HG03457 (cell line): Measurements from ENCODE around the gene ADM2.

Experiments
- ATAC-seq: cut with Tn5 transposase; IDR thresholded peaks from one replicate; pipeline ENCODE4 v1.9.1; 2021; ENCODE audit warnings: moderate number of reproducible peaks; ENCODE audit not compliant: unreplicated experiment

Gene ADM2

GRCh38 chr22:50523806-50524675 lies 42.7 kb downstream of the ADM2 start:
- no peak for ATAC-seq

DNA sequence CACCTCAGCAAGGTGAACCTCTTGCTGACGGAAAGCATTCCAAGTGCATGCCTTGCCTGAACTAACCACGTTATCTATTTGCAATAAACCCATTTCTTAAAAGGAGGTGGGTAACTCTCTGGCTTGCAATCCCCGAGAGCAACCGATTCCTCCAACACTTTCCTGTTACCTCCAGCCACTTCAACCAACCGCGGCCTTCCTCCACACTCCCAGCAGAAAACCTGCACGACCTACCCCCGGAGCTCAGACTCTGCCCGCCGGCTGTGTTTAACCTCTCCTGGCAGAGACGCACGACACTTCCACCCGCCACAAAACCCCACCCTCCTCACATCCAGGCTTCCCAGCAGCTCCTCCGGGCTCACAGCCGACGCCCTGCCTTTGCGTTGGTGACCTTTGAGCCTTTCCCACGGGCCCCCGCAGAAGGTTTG lies 43.3 kb downstream of the ADM2 start:
- no peak for ATAC-seq

DNA sequence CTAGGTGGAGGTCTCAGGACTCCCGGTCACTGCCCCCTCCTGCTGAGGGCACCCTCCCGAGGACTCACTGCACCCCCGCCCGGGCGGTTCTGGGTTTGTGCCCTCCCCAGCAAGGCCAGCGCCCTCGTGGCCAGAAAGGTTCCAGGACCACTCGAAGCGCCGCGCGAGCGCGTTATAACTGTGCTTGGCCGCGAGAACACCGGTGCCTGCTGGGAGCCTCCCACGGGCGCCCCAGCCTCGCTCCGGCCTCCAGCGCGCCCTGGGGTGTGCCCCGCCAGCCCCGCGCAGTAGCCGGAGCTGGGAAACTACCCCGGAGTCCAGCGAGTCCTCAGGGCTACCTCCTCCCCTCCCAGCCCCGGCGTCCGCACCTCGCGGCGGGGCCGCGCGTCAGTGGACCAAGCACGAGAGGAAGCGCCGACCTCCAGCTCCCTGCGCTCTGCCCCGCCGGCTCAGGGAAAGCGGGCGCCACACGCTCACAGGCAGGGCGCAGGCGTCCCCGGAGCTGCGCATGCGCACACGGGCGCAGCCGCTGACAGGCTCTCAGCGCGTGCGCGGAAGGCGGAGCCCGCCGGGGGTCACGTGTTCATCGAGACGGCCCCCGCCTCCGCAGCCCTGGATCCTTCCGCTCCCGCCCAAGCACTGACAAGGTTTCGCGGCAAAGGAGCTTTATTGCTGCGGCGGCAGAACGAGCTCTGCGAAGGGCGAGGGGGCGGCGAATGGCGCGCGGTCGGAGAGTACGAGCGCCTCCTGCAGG lies 43.9 kb downstream of the ADM2 start, which contains the start of gene SCO2:
Gene SCO2, minus strand, starts transcription at position 495 of the 754 bp plus-strand sequence. CDS start 1,187 bp downstream, outside the sequence.
- ATAC-seq = peak; percentile 25

DNA sequence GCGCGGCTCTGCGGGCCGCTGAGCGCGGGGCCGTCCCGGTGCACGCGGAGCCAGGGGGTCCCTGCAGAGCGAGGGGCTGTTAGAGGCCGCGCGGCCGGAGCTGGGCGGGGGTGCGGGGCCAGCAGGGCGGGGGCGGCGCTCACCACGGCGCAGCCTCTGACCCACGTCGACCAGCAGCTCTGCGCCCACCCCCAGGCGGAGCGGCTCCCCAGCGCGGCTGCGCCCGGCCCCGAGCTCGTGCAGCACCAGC lies 44.4 kb downstream of the ADM2 start:
- peak; percentile 4 for ATAC-seq

DNA sequence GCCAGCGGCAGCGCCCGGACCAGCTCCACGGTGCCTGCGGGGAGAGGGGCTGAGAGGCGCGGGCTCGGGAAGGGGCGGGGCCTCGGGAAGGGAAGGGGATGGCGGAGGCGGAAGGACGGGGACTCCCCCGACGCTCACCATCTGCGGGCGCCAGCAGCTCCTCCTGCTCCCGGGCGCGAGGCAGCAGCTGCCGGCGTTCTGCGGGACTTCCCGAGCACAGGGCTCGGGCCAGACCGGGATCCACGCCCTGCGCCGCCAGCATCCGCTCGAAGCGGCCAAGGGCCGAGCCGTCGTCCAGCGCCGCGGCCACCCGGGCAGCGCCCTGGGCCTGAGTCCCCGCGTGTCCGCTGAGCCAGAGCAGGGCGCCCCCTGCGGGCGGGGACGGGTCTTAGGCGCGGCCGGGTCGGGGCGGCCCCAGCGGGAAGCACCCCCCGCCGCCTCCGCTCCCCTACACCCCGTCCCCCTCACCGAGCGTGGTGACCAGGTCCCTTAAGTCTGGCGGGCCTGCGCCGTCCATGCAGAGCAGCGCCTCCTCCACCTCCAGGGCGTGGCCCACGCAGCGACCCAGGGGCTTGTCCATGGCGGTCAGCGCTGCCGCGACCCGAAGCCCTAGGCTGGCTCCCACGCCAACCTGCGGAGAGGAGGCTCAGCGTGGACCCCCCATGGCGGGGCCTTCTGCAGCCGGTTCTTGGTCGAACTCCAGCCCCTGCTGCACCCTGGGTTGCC lies 44.9 kb downstream of the ADM2 start:
- ATAC-seq = peak; percentile 8

- ATAC-seq = no peak
Observed at GRCh38 chr22:50526834-50527801, 45.8 kb downstream of the ADM2 start.

GRCh38 chr22:50527921-50528681 lies 46.8 kb downstream of the ADM2 start:
- no peak for ATAC-seq

DNA sequence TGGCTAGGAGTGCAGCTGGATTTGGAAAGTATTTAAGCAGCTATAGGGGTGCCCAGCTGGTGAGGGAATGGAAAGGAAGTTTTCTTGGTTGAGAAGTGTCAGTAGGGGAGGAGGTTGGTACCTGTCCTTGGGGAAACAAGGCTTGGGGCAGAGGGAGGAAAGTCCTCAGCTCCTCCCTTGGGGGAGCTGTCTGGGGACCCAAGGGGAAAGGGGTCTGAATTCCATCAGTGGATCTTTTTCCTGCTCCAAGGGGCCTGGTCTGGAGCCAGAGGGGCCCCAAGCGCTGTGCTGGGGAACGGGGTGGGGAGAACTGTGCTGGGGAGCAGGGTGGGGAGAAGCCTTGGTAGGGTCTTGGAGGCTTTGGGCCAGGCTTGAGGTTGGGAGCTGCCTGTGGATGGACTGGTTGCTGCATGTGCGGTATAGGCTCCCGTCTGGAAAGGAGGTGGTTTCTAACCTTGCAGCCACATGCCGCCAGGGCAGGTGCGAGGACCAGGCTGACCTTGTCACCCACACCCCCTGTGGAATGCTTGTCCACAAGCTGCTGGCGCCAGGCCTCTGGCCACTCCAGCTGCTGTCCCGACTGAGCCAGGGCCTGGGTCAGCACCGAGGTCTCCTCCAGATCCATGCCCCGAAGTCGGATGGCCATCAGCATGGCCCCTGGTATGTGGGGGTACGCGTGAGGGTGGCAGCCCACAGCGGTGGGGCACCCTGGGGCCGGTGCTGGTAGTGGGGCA lies 47.5 kb downstream of the ADM2 start:
- no peak for ATAC-seq

DNA sequence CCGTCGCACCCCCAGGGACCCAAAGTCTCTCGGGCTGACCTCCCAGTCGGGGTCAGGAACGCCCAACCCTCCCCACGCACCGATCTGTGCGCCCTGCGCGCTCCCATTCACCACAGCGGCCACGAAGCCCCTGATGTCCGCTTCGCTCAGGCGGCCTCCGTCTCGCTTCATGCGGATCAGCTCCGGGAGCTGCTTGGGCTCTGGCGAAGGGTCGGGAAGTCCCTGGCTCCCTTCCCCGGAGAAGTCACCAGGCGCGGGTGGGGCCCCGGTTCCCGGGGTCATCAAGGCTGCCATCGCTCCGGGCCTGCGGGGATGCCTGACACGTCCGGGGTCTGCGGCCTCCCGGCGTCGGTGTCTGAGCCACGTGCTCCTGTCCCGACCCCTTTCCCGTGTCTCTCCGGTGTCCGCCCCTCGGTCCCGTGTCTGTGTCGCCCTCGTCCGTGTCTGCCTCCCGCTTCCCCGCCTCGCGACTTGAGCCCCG lies 48.1 kb downstream of the ADM2 start:
- no peak for ATAC-seq

GRCh38 chr22:50529897-50530579 lies 48.7 kb downstream of the ADM2 start, which contains the start of gene TYMP:
Gene TYMP (minus strand): TSS chr22:50530012. CDS start chr22:50529709, 303 bp downstream.
- ATAC-seq = no peak

DNA sequence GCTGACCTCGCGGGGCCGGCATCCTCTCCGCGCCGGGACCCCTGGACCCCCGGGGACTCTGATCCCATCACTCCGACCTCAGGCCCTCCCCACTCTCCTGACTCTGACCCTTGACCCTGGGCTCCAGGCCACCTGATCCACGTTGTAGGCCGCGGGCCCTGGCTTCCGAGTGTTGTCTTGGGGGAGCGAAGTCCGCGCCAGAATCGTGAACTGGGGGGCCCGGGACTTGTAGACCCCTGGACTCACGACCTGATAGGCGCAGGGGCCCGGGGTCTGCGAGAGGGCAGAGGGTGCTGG lies 49.2 kb downstream of the ADM2 start:
- ATAC-seq = no peak

GRCh38 chr22:50530877-50531545 lies 49.7 kb downstream of the ADM2 start:
- no peak for ATAC-seq

- no peak for ATAC-seq
Observed at GRCh38 chr22:50531546-50531961, 50.2 kb downstream of the ADM2 start.

- no peak for ATAC-seq
Observed at GRCh38 chr22:50531962-50532674, 50.8 kb downstream of the ADM2 start.

DNA sequence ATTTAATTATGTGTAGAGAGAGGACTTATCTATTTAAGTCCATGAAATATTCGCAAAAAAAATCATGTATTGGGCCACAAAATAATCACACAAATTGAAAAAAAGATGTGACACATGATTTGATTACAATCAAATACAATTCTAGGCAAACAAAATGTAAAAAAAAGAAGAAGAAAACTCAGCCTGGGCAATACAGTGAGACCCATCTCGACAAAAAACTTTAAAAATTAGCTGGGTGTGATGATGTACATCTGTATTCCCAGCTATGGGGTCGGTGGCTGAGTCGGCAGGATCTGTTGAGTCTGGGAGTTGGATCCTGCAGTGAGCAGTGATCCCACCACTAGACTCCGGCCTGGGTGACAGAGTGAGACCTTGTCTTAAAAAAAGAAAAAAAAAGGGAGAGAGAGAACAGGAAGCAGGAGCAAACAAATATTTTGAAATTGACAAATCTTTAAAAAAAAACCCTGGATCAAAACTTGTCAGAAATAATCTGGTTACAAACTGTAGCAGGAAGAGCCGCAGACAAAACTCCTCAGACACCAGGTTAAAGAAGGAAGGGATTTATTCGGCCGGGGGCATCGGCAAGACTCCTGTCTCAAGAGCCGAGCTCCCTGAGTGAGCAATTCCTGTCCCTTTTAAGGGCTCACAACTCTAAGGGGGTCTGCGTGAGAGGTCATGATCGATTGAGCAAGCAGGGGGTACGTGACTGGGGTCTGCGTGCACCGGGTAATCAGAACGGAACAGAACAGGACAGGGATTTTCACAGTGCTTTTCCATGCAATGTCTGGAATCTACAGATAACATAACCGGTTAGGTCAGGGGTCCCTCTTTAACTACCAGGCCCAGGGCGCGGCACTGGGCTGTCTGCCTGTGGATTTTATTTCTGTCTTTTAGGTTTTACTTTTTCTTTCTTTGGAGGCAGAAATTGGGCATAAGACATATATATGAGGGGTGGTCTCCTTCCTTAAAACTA lies 51.8 kb downstream of the ADM2 start:
- ATAC-seq = no peak
